Transverse colon (tissue), 4 donors: ENCODE results near the gene VANGL1. TPM values are rescaled to one million over a fixed set of nuclear protein-coding genes. Genes with fewer than 3 reads are reported as not detected.

ENCODE experiments used
- DNase-seq: peaks from one replicate; pipeline ENCODE4 v3.0.0-alpha.2; 2019
- H3K27ac ChIP-seq, 4 donors: fragments of 200-600 bp; sonication (generic); 2 replicates each; pipeline ENCODE4 v1.5.1; 2016 to 2018; ENCODE audit warnings: inconsistent platforms in 4 of 4
- H3K27me3 ChIP-seq: fragments of 200-600 bp; sonication (generic); 2 replicates; pipeline ENCODE4 v1.5.1; 2017; ENCODE audit warnings: inconsistent platforms
- H3K36me3 ChIP-seq, 4 donors: fragments of 200-600 bp; sonication (generic); 2 replicates each; pipeline ENCODE4 v1.5.1; 2017 to 2019; ENCODE audit warnings: inconsistent platforms in 4 of 4
- H3K4me1 ChIP-seq, 4 donors: fragments of 200-600 bp; sonication (generic); 2 replicates each; pipeline ENCODE4 v1.5.1; 2017 to 2020; ENCODE audit warnings: inconsistent platforms in 4 of 4
- H3K4me3 ChIP-seq, 4 donors: fragments of 200-600 bp; sonication (generic); 1 replicate in 1 of 4; 2 replicates in 3 of 4; pipeline versions ENCODE4 v1.5.1 to v1.6.1; 2017 to 2019; ENCODE audit warnings: inconsistent platforms in 4 of 4
- H3K9me3 ChIP-seq, 2 donors: fragments of 200-600 bp; sonication (generic); 2 replicates each; pipeline ENCODE4 v1.5.1; 2017 to 2019; ENCODE audit warnings: inconsistent platforms in 2 of 2
- EP300 ChIP-seq: sonication (generic); formaldehyde crosslinking; IDR thresholded peaks from one replicate; pipeline ENCODE4 v1.6.1; 2017; ENCODE audit warnings: antibody characterized with exemption, low read depth
- POLR2A ChIP-seq: fragments of 450-650 bp; IDR thresholded peaks from one replicate; pipeline ENCODE4 v1.6.1; 2016; ENCODE audit warnings: antibody characterized with exemption, mild to moderate bottlenecking, moderate library complexity
- POLR2AphosphoS5 ChIP-seq, 3 donors: sonication (generic); formaldehyde crosslinking; IDR thresholded peaks; one replicate each; pipeline ENCODE4 v1.6.1; 2016; ENCODE audit warnings: antibody characterized with exemption in 3 of 3
- WGBS, 2 donors: methylation state at CpG; one replicate each; pipeline ENCODE4 v1.1.5; 2018; ENCODE audit warnings: low coverage in 1 of 2; 5-methylcytosine and 5-hydroxymethylcytosine counted together
- in situ Hi-C, 4 donors: fragments of 200-750 bp; cut with MboI; loops; one replicate each; pipeline versions ENCODE4 v1.15.0 to v1.15.1; 2017; ENCODE audit warnings: low sequenced_read_pairs in 3 of 4, low pct_ligation_motif_present in 1 of 4, low pct_unique_long_range_greater_than_20kb in 1 of 4
- intact Hi-C: fragments of 100-400 bp; cut with DNase I; formaldehyde crosslinking; loops from one replicate; pipeline ENCODE4 v1.15.1; 2023; ENCODE audit warnings: low total_unique reads
- total RNA-seq, 4 donors: library from RNA; depleted of rRNA; stranded (reverse); fragments of >200 nt; gene quantifications; one replicate each; pipeline ENCODE4 v1.1.0, GENCODE V29; 2016
- TF ChIP-seq, protein P1 (sequence below), 5 experiments: fragments of 200-600 bp in 3 of 5; fragments of 450-650 bp in 2 of 5; sonication (generic) in 3 of 5; IDR thresholded peaks; 1 replicate in 2 of 5; 2 replicates in 3 of 5; pipeline ENCODE4 v1.5.1; 2016 to 2017; ENCODE audit warnings: antibody characterized with exemption in 5 of 5, inconsistent platforms in 3 of 5, mild to moderate bottlenecking in 2 of 5, moderate library complexity in 1 of 5

Gene VANGL1
- total RNA-seq, 4 donors from 2014 or later: 5.6 to 26.9 (median 16.9) TPM

DNA sequence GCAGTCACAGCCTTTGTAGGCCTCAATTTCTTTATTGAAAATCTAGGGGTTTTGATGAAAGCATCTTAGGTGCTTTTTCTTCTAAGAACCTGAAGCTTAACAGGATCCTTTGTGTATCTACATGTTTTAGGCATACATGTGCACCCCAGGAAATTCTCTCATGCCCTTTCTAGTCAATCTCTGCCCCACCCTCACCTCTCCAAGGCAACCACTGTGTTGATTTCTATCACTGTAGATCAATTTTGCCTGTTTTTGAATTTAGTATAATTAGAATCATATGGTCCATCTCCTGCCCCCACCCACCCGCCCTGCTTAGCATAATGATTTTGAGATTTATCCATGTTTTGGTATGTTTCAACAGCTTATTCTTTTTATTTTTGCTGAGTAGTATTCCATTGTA, 19.4 kb downstream of the VANGL1 start:
- peaks cover 0 to 33% (median 7%) of the 10 kb centered on the region in 4 donors for H3K36me3 ChIP-seq
- H3K9me3 ChIP-seq: no peaks in the 10 kb centered on the region
- intact Hi-C loops (no loop called here), in situ Hi-C loops (no loop called here)
- DNase-seq: no peak
- TF ChIP-seq EP300 (no peak), POLR2AphosphoS5 (IDR thresholded peaks at IDR 0.05) (no peak), POLR2A (no peak)
- TF ChIP-seq, protein P1, sequence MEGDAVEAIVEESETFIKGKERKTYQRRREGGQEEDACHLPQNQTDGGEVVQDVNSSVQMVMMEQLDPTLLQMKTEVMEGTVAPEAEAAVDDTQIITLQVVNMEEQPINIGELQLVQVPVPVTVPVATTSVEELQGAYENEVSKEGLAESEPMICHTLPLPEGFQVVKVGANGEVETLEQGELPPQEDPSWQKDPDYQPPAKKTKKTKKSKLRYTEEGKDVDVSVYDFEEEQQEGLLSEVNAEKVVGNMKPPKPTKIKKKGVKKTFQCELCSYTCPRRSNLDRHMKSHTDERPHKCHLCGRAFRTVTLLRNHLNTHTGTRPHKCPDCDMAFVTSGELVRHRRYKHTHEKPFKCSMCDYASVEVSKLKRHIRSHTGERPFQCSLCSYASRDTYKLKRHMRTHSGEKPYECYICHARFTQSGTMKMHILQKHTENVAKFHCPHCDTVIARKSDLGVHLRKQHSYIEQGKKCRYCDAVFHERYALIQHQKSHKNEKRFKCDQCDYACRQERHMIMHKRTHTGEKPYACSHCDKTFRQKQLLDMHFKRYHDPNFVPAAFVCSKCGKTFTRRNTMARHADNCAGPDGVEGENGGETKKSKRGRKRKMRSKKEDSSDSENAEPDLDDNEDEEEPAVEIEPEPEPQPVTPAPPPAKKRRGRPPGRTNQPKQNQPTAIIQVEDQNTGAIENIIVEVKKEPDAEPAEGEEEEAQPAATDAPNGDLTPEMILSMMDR (IDR thresholded peaks at IDR 0.05): no peak
- no peak overlapping the region for H3K27ac ChIP-seq
- H3K4me3 ChIP-seq: no peak overlapping the region
- H3K27me3 ChIP-seq: no peaks in the 10 kb centered on the region
- H3K4me1 ChIP-seq: no peaks in the 10 kb centered on the region
- WGBS, 2 donors: 95 to 100% methylated on average over 1 of the region's 1 CpG

DNA sequence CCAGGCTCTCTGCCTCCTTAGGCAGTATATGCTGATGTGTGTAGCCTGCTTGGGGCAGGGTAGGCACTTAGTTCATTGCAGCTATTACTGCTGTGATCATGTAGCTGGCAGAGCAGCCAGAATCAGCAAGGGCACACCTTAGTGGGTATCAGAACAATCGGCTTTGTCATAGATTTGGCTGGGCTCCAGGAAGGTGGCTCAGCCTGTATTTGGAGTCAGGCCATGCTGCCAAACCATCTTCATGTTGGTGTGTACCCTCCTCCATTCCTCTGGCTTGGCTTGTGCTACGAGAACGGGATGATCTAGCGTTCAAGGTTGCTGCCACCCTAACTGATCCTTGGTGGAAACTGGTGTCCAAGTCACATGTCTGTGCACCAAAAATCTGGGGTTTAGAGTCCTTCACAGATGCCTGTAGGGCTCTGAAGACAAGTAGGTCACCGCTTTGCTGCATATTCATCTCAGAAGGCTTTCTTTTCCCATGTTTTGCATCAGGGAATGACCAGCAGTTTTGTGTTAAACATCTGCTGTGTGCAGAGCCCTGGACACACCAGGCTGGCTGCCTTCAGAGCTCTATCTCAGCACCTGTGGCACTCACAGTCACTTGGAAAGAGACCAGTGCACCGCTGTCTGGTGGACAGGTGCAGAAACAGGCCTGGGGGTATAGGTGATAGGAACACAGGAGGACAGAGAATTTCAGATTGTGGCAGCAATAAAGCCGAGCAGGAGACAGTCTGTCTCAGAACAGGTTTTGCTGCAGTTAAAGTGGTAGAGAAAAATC, 23.7 kb downstream of the VANGL1 start:
- WGBS, 2 donors: 74% methylated on average over 6 of the region's 7 CpGs; no CpG with 5 or more reads in 1 of the 2 donors
- intact Hi-C loops (no loop called here), in situ Hi-C loops (no loop called here)
- H3K4me3 ChIP-seq: no peak overlapping the region
- H3K4me1 ChIP-seq: peaks cover 0 to 9% (median 6%) of the 10 kb centered on the region in 4 donors
- TF ChIP-seq, protein P1 (IDR thresholded peaks at IDR 0.05): no peak
- TF ChIP-seq POLR2A (no peak), POLR2AphosphoS5 (IDR thresholded peaks at IDR 0.05) (no peak), EP300 (no peak)
- H3K36me3 ChIP-seq: peaks cover 0 to 25% (median 7%) of the 10 kb centered on the region in 4 donors
- no peak overlapping the region for H3K27ac ChIP-seq
- H3K9me3 ChIP-seq: no peaks in the 10 kb centered on the region
- DNase-seq: peak; percentile 48
- no peaks in the 10 kb centered on the region for H3K27me3 ChIP-seq

DNA sequence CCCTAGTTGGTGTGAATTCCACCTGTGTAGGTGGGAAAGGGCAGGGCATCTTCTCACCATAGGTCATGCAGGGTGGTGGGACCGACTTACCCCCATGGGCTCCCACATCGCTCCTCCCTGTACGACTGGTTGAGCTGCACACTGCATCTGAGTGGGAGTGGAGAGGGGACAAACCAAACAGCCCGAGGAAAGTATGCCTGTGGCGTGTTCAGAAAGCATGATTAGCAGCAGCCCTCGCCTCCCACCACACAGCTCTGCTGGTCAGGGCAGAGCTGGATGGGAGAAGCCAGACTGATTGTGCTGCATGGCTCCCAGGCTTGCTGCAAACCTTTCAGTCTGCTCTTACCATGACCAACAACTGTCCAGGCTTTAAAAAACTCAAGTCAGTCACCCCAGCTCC, 24.4 kb downstream of the VANGL1 start:
- 89% methylated on average over 6 of the region's 6 CpGs; no CpG with 5 or more reads in 1 of the 2 donors for WGBS, 2 donors
- Histone ChIP-seq H3K27me3 (no peaks in the 10 kb centered on the region), H3K4me1 (peaks cover 5 to 16% (median 13%) of the 10 kb centered on the region in 4 donors), H3K36me3 (peaks cover 0 to 18% (median 7%) of the 10 kb centered on the region in 4 donors), H3K27ac (no peak overlapping the region), H3K4me3 (no peak overlapping the region), H3K9me3 (no peaks in the 10 kb centered on the region)
- no peak for DNase-seq
- in situ Hi-C loops (no loop called here), intact Hi-C loops (no loop called here)
- TF ChIP-seq POLR2AphosphoS5 (IDR thresholded peaks at IDR 0.05): no peak
- TF ChIP-seq EP300: no peak
- no peak for TF ChIP-seq POLR2A

DNA sequence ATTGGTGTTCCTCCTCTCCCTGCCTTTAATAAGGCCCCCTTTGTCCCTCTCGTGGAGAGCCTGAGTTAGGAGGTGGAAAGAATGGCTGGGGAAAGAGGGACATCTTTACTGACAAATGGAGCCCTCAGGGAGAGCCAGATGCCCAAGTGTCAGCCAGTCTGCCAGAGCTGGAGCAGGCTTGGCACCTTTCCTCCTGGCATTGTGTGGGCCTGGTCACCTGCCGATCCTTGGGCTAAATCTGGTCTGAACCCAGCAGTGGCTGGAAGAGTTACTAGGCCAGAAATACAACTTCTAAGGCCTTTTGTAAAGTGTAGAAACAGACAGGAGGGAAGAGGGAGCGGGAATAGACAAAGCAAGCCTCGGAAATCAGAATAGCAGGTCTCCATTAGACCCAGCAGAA, 24.9 kb downstream of the VANGL1 start:
- Histone ChIP-seq H3K4me1 (peaks cover 8 to 21% (median 16%) of the 10 kb centered on the region in 4 donors), H3K4me3 (no peak overlapping the region), H3K36me3 (peaks cover 0 to 17% (median 7%) of the 10 kb centered on the region in 4 donors), H3K27me3 (no peaks in the 10 kb centered on the region), H3K27ac (no peak overlapping the region), H3K9me3 (no peaks in the 10 kb centered on the region)
- TF ChIP-seq EP300 (no peak), POLR2AphosphoS5 (IDR thresholded peaks at IDR 0.05) (no peak), POLR2A (no peak)
- TF ChIP-seq, protein P1 (IDR thresholded peaks at IDR 0.05): no peak
- in situ Hi-C loops: no loop called here
- intact Hi-C loops: no loop called here
- DNase-seq: no peak
- WGBS, 2 donors: 80 to 93% methylated on average over 2 to 4 of the region's 4 CpGs
